GOT3 (cell line): ENCODE data around the gene VPS4B.

Experiments used
- DNase-seq: peaks from one replicate; lab custom pipeline; 2025; ENCODE audit warnings: mixed read lengths; lab: John Stamatoyannopoulos, UW

The VPS4B gene

DNA sequence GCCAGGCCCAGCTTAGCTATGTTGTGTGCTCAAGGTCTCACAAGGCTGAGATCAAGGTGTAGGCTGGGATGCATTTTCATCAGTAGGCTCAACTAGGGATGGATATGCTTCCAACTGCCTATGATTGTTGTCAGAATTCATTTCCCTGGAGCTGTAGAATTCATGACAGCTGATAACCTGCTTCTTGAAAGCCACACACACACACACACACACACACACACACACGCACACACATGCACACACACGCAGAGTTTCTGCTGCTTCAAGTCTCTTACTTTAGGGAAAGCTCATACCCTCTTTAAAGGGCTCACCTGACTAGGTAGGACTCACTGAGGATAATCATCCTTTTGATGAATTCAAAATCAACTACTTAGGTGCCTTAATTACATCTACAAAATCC is 8.2 kb upstream of the VPS4B start:
- DNase-seq = no peak

DNA sequence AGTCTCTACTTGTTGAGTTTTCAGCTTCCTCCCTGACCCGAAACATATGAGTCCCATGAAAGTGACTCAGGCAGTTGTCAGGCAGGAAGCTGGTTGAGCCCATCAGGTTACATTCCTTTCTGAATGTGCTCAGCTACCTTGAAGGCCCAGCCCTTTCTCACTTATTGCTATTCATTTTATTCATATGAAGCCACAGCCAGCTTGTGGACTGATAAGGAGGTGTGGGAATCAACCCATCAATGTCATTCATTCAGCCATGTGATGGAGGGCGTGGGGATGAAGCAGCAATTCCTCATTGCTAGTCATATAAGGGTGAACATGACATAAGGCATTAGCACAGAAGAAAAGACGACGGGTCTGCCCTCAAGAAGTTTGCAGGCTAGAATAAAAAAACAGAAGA is 5.3 kb upstream of the VPS4B start:
- DNase-seq = no peak

DNA sequence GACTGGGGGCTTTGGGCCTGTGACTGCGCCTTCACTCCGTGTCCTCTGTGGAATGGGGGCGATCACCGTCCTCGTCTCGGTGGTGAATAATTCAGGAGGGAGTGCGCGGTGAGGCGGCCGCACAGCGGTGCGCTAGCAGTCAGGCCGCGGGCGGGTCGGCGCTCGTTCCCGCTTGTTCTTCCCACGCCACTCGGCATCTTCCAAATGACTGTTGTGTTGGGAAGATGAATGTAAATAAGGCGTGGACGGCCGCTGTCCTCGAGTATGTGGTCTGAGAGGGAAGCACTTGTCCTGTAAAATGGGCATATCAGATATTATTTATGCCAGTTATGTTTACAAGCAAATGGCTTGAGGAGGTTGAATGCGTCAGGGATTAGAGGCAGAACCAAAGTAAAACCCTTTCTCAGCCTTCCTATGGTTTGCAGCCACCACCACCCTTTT is 608 bp upstream of the VPS4B start:
- DNase-seq = no peak

DNA sequence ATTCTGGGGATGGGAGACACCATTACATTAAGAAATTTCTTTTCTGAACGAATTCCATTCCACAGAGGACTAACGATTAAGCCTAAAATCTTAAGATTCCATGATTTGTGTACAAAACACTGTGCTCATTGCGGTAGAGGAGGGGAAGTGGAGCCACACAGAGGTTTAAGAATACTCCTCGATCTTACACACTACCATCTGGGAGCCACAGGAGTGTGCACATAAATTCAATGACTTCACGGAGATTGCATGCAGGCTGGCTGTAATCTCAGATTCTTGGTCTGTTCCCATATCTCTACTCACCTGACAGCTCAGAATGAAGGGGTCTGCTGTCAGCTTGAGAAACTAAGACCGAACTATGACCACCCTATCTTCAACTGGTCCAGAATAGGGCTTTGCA is 762 bp downstream of the VPS4B start:
- no peak for DNase-seq

DNA sequence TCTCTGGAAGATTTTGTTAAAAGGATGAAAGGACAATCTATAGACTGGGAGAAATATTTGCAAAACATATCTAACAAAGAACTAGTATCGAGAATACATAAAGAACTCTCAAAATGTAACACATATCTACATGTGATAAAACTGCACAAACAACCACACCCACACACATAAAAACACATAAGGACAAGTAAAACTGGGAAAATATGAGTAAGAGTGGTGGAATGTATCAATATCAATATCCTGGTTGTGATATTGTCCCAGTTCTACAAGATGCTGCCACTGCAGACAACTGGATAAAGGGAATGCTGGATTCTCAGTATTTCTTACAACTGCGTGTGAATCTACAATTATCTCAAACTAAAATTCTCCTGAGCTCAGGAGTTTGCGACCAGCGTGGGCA is 9.3 kb downstream of the VPS4B start:
- DNase-seq = no peak

DNA sequence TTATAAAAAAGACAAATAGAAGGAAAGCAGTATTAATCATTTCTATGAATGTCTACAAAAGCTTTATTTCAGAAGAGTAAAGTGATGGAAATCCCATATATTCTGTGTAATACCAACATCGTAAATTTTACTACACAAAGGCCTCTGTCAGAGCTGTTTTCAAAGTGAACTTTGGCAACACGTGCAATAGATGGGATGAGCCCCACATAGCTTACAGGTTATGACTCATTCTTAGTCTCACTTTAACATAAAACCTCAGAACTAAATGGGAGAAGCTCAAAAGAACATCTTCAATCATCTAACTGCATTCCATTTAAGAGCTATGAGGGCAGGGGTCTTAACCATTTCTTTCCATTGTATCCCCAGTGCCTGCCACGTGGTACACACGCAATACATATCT is 11.5 kb downstream of the VPS4B start:
- no peak for DNase-seq

DNA sequence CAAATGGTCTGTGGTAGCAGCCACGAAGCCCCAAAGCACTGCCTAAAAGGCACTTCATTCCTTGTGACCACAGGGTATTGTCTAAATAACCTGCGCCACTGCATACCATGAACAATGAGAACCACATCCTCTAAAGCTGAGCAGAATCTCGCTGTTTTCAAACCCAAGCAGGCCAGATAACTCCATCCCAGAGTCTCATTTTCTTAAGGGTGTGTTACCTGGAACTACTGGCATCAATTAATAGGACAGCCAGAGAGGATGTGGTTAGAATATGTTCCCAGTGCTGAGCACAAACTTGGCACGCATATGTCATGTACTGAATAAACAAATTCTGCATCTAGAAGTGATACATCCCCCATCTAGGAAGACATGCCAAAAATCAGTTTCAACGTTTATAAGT is 13.0 kb downstream of the VPS4B start:
- no peak for DNase-seq

DNA sequence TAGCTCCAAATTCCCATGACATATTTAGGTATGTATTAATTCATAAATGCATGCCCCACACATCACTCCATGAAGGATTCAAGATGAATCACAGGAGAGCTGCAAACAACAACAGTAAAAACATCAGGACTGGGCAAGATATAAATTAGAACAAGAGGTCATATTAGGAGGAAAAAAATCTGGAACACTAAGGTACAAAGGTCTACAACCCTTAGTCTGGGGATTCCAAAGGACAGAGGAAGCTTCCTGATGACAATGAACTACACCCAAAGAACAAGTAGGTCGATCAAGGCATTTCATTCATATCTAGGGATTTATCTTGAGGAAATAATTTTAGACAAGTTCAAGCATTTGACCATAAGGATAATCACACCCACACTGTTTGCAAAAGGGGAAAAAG is 14.5 kb downstream of the VPS4B start:
- no peak for DNase-seq

DNA sequence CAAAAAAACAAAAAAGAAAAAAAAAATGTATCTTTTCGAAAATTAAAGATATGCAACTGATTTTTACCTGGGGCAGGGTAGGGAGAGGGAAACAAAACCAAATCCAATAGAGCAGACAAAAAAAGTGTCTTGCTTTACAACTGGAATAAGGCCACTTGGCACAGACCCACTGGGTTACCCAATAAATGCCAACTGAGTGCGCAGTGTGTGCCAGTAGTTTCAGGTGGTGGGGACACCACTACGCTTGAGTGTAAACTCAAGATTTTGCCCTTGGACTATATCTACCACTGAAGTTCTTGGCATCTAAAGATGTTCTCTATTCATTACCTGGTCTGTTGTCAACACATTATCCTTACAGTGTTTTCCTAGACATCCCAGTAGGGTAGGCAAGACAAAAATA is 16.3 kb downstream of the VPS4B start:
- no peak for DNase-seq

DNA sequence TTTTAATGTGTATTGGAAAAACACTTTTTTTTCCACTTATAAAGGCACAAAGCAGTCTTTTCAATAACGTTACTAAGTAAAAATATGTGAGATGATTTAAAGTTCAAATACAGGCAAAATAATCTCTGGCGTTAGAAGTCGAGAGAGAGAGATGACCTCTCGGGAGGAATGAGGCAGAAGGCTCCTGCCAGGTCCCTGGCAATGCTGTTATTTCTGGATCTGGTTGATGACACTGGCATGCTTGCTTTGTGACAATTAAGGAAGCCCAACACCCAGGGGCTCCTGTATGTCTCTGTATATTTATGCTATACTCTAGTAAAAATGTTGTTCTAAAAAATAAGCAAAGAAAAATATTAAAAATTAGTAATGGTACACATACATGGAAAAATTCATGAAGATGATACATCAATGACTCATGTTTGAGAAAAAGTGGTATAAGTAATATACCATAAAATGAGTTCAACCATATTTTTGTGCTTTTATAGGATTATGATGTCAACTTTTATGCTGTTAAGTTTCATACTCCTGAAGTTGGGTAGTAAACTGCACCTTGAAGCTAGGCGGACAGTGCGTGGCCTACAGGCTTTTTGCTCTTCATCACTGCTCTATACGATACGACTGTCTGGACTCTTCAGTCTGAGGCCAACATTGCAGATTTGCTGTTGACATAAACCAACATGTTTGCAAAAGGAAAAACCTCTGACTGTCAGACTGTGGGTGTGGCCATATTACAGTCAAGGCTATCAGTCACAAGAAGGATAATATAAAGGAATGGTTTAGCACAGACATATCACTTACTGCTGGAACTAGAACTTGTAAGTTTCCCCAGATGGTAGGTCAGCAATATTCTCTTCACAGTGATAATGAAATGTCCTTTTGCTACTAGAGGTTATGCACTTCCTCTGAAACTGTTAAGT is 19.8 kb downstream of the VPS4B start:
- no peak for DNase-seq

DNA sequence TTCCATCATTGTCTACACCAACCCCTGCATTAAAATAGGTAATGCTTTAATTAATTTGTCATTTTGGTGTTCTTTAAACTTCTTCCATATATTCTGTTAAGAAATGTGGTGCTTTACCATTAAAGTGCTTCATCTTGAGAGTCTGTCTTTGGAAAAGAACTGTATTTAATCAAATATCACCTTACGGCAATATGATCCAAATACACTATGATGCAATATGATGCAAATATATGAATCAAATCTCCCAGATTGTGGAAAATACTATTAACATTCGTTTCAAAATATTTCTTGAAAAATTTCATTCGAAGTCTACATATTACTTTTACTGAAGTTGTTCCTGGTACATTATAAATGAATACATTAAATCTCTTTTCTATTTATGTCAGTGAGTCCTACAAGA is 23.0 kb downstream of the VPS4B start:
- DNase-seq = no peak

DNA sequence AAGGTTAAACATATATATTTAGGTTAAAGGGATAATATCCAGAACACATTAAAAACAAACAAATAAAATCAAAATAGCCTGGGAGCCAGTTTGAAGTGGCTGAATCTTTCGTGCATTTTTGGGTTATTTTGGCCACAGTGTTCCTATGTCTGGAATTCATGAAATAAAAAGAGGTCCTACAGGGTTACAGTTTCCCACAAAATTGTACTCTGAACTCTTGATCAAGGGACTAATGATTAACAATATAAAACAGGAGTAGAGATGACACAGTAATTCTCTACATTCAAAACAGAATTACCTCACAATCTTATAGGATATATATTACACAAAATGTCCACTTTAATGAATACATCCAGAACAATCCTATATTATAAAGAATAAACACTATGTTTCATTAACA is 24.9 kb downstream of the VPS4B start:
- no peak for DNase-seq

DNA sequence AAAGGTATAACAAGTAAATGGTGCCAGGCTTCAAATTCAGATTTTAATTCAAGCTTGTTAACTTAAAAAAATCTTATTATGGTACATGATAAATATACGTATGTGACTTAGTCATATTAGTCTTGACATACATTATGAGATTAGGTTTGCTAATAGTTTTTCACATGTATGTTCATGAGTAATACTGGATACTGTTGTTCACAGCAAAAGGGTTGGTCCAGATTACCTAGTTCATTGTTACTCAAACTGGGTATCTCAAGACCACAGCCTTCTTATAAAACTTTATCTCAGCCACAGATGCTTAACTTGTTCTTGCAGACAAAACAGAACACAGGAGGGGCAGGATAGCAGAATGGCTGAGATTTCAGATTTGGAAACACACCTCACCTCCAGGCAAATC is 26.8 kb downstream of the VPS4B start:
- DNase-seq = no peak

DNA sequence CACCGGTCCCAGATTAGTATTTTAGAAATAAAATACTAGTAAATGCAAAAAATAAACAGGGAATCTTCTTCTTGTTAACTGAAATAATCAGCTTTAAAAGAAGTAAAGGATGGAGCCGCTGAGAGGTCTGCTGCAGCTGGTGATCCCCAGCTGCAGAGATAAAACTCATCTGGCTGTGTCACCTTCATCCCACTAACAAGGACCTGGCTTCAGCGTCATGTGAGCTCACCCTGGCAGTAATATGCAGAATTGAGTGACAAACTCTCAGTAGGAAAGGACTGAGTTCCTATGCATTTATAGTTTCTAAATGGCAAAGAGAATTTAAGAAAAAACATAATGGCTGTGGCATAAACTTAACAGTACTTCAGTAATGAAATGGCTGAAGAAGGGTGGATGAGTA is 27.3 kb downstream of the VPS4B start:
- DNase-seq = no peak

DNA sequence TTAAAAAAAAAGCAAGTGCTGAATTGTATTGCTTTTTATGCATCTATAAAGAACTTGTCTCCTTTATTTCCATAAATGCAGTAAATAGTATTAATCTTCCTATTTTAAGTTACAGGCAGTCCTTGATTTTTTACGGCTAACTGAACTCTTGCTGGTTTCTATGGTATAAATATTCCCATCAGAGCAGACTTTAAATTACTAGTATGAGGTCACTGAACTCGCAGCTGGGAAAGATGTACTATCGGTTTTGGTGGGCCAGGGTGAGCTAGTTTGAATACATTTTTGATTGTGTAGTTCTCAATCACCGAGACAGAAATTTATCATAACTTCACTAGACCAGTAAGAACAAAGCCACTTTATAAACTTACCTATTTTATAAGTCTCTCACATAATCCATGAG is 34.4 kb downstream of the VPS4B start:
- no peak for DNase-seq

DNA sequence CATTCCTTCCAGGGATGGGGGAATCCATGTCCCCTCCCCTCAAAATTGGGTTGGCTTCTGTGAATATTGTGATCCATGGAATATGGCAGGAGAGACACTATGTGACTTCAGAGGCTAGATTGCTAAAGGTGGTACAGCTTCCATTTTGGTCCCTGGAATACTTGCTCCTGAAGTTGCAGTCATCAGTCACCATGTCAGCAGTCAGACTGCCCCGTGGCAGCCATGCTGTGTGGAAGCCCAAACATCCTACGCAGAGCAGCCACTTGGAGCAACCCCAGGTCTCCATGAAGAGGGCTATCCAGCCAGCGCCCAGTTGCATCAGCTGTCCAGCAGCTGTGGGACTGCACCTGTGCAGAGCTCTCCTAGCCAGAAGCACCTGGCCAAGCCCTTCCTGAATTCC is 39.4 kb downstream of the VPS4B start:
- no peak for DNase-seq

DNA sequence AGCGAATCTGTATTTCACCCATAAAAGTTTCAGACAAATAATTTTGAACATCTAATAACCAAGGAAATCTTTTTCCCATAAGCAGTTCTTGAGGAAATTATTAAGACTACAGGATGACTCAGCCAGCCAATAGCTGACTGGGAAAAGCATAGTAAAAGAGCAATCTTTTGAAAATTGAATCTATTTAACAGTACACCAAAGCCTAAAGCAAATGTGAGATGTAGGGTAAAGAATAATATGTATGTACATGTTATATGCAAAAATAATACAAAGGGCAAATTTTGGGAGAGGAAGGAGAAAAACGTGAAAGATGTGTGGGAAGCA is 42.7 kb downstream of the VPS4B start:
- DNase-seq = no peak

DNA sequence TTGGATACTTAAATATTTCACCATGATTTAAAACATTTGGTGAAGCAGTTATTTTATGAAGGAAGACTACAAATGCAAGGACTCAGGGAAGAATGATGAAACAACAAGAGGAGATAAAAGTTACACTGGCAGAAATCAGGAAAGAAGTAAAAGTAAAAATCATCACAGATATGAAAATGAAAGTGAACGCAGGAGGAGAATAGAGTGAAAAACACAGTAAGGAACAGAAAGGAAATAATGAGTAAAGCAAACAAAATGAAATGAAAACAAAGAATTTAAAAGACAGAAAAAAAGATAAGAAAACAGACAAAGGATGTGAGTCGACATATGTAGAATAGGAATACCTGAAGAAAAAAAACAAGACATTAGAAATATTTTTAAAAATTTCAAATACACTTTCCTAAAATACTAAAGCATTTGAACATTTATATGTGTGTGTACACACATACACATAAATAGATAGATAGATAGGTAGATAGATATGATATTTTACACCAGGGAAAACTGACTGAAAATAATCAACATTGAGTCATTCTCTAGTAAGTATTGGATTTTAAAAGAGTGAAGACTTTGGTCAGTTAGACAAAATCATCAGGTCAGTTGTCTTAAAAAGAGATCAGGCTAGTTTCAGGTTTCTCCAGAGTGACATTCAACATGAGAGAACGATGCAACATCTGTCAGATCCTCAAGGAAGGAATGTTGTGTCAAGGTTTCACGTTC is 43.2 kb downstream of the VPS4B start:
- DNase-seq = no peak

DNA sequence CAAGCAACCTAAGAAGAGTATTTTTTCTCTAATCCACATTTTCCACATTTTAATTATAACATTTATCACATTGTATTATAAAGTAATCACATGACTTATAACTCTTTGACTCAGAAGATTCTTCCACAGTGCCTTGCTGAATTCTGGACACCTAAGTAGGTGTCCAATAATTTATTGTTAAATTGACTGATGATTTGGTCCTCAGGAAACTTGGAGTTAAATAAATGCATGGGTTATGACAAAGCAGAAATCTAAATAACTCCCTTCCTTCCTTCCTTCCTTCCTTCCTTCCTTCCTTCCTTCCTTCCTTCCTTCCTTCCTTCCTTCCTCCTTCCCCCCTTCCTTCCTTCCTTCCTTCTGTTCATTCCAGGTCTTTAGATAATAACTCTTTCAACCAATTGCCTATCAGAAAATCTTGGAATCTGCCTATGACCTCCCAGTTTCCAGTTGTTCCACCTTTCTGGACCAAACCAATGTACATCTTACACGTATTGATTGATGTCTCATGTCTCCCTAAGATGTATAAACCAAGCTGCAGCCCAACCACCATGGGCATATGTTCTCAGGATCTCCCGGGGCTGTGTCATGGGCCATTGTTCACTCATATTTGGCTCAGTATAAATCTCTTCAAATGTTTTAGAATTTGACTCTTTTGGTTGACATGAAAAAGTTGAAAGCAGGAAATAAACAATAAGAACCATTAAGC is 44.8 kb downstream of the VPS4B start:
- no peak for DNase-seq

DNA sequence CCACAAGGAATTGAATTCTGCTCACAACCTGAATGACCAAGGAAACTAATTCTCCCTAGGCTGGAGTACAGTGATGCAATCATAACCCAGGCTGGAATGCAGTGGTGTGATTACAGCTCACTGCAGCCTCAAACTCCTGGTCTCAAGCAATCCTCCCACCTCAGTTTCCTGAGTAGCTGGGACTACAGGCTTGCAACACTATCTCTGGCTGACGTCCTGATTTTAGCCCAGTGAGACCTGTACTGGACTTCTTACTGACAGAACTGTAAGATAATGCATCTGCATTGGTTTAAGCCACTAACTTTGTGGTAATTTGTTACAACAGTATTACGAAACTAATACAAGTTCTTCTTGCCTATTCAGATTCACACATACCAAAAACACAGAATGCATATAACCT is 45.7 kb downstream of the VPS4B start:
- no peak for DNase-seq

DNA sequence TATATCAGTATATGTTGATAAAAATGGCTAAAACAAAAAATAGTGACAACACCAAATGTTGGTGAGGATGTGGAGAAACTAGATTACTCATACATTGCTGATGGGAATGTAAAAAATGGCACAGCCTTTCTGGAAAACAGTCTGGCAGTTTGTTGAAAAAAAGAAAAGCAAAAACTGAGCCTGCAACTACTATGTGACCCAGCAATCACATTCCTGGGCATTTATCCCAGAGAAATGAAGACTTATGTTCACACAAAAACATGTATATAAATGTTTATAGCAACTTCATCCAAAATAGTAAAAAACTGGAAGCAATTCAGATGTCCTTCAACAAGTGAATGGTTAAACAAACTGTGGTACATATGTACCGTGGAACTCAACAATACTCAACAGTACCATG is 47.7 kb downstream of the VPS4B start:
- no peak for DNase-seq

DNA sequence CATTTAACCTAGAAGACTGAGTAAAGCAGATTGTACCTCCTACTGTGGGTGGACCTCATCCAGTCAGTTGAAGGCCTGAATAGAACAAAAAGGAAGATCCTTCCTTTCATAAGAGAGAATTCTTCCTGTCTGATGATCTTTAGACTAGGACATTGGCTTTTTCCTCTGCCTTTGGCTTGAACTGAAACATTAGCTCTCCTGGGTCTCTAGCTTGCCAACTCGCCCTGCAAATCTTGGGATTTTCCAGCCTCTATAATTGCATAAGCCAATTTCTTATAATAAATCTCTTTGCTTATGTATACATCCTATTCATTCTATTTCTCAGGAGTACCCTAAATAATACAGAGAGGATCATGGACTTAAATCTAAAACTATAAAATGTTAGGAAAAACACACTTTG is 49.1 kb downstream of the VPS4B start:
- DNase-seq = no peak

DNA sequence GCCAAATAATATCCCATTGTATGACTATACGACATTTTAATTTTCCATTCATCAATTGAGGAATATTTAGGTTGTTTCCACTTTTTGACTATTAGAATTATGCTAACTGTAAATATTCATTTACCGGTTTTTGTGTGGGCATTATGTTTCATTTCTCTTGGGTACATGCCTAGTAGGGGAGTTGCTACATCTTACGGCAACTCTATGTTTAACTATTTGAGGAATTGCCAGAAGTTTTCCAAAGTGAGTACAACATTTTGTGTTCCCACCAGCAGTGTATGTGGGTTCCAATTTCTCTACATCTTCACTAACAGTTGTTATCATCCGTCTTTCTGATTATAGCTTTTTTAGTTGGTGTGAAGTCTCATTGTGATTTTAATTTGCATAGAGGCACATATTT is 53.7 kb downstream of the VPS4B start:
- no peak for DNase-seq
